Stomach (tissue), 4 donors: ENCODE measurements around the gene UCK2.

Experiments
- EP300 ChIP-seq: sonication (generic); formaldehyde crosslinking; IDR thresholded peaks from one replicate; pipeline ENCODE4 v1.6.1; 2017; ENCODE audit warnings: antibody characterized with exemption
- POLR2AphosphoS5 ChIP-seq, 3 donors: sonication (generic); formaldehyde crosslinking; IDR thresholded peaks; one replicate each; pipeline ENCODE4 v1.6.1; 2016; ENCODE audit warnings: antibody characterized with exemption in 3 of 3
- TF ChIP-seq, protein P1 (sequence below), 7 experiments: fragments of 450-650 bp in 4 of 7; fragments of 200-600 bp in 3 of 7; sonication (generic) in 3 of 7; IDR thresholded peaks; one replicate each; pipeline ENCODE4 v1.5.1; 2016 to 2019; ENCODE audit warnings: antibody characterized with exemption in 7 of 7, control low read depth in 2 of 7, mild to moderate bottlenecking in 1 of 7

GRCh38 chr1:165884690-165885304, 57.4 kb downstream of the UCK2 start:
- TF ChIP-seq, protein P1, sequence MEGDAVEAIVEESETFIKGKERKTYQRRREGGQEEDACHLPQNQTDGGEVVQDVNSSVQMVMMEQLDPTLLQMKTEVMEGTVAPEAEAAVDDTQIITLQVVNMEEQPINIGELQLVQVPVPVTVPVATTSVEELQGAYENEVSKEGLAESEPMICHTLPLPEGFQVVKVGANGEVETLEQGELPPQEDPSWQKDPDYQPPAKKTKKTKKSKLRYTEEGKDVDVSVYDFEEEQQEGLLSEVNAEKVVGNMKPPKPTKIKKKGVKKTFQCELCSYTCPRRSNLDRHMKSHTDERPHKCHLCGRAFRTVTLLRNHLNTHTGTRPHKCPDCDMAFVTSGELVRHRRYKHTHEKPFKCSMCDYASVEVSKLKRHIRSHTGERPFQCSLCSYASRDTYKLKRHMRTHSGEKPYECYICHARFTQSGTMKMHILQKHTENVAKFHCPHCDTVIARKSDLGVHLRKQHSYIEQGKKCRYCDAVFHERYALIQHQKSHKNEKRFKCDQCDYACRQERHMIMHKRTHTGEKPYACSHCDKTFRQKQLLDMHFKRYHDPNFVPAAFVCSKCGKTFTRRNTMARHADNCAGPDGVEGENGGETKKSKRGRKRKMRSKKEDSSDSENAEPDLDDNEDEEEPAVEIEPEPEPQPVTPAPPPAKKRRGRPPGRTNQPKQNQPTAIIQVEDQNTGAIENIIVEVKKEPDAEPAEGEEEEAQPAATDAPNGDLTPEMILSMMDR (IDR thresholded peaks at IDR 0.05) = no peak
- TF ChIP-seq EP300 (no peak), POLR2AphosphoS5 (IDR thresholded peaks at IDR 0.05) (no peak)
